Fibroblast of mammary gland (primary cell): Measurements from ENCODE around the gene RPL3.

Experiments
- DNase-seq: peaks from one replicate; pipeline ENCODE4 v3.0.0-alpha.2; 2010; ENCODE audit warnings: low read depth
- H3K4me3 ChIP-seq: 2 replicates; pipeline ENCODE4 v1.5.1; 2011; ENCODE audit warnings: low read depth, mild to moderate bottlenecking, low read length, moderate library complexity; ENCODE audit not compliant: control insufficient read depth
- CTCF ChIP-seq: conservative IDR thresholded peaks from 2 replicates; pipeline ENCODE4 v1.5.1; 2011; ENCODE audit warnings: low read depth, low read length, inconsistent platforms; ENCODE audit not compliant: control insufficient read depth, insufficient read depth

RPL3 gene

GRCh38 chr22:39363751-39364515 is 44.5 kb upstream of the RPL3 start:
- no peak overlapping the region for H3K4me3 ChIP-seq
- TF ChIP-seq CTCF: no peak
- DNase-seq: no peak

GRCh38 chr22:39362932-39363331 is 43.5 kb upstream of the RPL3 start:
- TF ChIP-seq CTCF: no peak
- H3K4me3 ChIP-seq: no peak overlapping the region
- no peak for DNase-seq

DNA sequence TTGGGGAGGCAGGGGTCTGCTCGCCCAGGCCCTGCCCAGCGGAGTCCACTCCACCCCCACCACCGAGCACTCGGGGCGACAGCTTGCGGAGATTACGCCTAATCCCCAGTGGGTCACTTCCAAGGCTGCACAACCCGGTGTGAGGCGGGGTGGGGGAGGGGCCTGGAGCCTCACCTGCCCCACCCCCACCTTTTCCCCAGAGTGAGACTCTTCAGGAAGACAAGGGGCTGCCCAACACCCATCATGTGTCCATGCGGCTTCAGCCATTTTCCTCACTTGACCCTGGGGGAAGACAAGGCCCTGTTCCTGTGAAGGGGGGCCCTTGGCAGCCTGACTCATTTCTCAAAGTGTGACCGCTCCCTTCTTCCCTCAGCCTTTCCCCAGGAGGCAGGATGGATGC is 42.8 kb upstream of the RPL3 start:
- DNase-seq: no peak
- no peak for TF ChIP-seq CTCF
- H3K4me3 ChIP-seq: no peak overlapping the region

DNA sequence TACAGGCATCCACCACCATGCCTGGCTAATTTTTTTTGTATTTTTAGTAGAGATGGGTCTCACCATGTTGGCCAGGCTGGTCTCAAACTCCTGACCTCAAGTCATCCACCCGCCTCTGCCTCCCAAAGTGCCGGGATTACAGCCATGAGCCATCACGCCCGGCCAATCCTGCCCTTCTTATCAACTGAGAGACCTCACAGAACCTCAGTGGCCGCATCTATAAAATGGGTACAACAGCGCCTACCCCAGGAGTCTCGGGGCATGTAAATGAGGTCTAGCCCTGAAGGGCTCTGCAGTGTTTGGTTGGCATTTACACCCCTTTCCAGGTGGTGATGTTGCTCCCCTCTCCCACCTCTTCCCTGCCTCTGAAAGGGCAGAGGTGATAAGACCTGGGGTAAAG is 42.1 kb upstream of the RPL3 start:
- no peak overlapping the region for H3K4me3 ChIP-seq

DNA sequence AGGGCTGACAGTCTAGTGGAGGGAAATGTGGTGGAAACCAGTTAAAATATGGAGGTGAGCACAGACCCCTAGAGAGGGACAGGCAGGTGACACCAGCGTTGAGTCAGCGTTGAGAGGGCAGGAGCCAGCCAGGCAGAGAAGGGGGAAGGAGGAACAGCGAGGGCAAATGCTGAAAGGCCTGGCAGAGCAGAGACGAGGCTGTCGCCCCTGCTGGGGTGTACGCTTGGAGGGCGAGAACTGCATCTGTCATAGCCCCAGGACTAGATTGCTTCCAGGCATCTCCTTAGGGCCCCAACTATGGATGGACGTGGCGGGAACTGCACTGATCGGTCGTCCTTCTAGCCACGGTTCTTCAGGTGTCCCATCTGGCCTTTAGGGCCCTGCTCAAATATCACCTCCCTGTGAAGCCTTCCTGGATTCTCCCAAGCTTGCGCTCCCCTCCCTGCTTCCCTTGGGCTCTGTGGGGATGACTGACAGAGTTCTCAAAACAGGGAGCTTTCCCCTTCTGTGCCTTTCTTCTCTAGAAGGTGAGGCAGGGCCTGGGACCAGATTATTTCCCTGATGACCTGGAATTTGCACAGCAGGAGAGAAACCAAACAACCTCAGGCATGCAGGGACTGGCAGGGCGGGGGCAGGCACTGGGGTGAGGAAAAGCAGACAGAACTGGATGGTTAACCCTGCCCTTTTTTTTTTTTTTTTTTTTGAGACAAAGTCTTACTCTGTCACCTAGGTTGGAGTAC is 41.4 kb upstream of the RPL3 start:
- no peak overlapping the region for H3K4me3 ChIP-seq
- no peak for TF ChIP-seq CTCF
- DNase-seq: no peak

More for the DNA sequence above, 42.1 kb upstream of the RPL3 start:
- TF ChIP-seq CTCF: no peak
- DNase-seq: no peak

GRCh38 chr22:39360242-39360641 is 40.8 kb upstream of the RPL3 start:
- no peak overlapping the region for H3K4me3 ChIP-seq
- no peak for TF ChIP-seq CTCF
- no peak for DNase-seq
